DMS114 treated with DMSO at 0.1 percent for 48 hours (cell line): ENCODE results near the gene VPS37B.

ENCODE experiments used
- DNase-seq: peaks from one replicate; lab custom pipeline; 2025; ENCODE audit not compliant: unreplicated experiment; lab: John Stamatoyannopoulos, UW

The VPS37B gene

GRCh38 chr12:122867691-122868461 lies 28.0 kb downstream of the VPS37B start:
- DNase-seq = no peak

- DNase-seq = no peak
These were observed 28.8 kb downstream of the VPS37B start for GRCh38 chr12:122866950-122867607.

GRCh38 chr12:122866379-122866778 lies 29.5 kb downstream of the VPS37B start:
- DNase-seq = no peak

DNA sequence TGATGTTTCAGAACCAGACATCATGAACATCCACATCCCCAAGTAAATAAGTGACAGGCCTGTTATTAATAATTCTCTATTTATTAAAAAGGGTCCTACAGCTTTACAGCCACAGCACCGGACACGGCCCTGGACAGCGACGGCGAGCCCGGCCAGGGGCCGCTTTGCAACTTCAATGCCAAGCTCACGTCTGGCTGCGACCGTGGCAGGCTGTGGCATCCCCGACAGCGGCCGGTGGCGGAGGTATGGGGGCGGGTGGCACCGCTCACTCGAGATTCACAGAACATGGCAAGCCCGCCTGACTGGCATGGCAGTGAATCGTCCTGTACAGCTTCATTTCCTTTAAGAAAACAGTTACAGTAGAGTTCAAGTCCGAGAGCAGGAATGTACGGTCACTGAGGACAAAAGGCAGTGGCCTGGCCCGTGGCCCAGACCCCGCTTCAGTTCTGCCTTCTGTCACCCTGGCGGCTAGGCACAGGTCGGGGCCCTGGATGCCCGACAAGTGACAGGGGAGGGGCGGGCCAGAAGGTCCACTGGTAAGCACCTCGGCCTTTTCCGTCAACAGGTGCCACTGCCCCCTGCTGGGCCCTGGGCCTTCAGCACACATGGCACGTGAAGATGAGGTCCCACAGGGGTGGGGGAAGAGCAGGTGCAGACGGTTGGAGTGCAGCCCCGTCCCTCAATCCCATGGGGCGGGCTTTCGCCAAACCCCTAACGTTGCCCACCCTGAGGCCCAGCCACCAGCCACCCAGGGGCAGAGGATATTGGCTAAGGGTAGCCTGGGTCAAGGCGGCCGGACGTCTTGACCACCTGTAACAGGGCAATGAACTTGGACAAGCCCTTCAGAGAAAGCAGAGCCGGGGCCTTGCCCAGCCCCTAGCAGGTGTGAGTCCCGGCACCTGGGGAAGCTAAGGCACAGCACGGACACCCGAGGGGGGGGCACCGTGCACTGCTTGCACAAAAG lies 30.4 kb downstream of the VPS37B start:
- no peak for DNase-seq

- no peak for DNase-seq
These were observed 31.1 kb downstream of the VPS37B start for GRCh38 chr12:122864894-122865253.

- no peak for DNase-seq
These were observed 32.8 kb downstream of the VPS37B start for GRCh38 chr12:122862872-122863701.

DNA sequence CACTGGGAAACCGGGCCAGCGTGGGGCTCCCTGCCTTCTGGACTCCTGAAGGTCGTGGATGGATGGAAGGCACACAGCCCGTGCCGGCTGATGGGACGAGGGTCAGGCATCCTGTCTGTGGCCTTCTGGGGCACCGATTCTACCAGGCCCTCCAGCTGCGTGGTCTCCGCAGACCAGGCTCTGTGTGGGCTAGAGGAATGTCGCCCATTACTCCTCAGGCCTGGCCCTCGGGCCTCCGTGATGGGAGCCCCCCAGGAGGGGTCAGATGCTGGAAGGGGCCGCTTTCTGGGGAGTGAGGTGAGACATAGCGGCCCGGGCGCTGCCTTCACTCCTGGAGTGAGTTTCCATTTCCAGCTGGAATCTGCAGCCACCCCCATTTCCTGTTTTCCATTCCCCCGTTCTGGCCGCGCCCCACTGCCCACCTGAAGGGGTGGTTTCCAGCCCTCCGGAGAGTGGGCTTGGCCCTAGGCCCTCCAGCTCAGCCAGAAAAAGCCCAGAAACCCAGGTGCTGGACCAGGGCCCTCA lies 33.8 kb downstream of the VPS37B start:
- no peak for DNase-seq

- no peak for DNase-seq
These were observed 34.3 kb downstream of the VPS37B start for GRCh38 chr12:122861587-122861970.

DNA sequence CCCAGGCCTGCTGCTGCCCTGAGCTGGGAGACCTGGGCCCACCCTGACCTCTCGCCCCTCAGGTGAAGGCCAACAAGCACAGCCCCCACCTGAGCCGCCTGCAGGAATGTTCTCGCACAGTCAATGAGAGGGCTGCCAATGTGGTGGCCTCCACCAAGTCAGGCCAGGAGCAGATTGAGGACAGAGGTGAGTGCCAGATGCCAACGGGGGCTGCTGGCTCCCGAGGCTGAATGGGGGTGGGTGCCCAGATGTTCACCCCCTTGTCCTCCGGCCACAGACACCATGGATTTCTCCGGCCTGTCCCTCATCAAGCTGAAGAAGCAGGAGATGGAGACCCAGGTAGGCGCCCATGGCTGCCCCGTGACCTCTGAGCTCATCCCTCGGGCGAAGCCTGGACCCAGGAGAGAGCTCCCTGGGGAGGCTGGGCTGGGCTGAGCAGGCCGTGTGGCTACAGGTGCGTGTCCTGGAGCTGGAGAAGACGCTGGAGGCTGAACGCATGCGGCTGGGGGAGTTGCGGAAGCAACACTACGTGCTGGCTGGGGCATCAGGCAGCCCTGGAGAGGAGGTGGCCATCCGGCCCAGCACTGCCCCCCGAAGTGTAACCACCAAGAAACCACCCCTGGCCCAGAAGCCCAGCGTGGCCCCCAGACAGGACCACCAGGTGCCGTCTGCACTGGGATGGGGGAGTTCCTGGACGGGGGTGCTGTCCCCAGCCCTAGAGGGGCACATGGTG lies 34.9 kb downstream of the VPS37B start:
- DNase-seq = no peak

DNA sequence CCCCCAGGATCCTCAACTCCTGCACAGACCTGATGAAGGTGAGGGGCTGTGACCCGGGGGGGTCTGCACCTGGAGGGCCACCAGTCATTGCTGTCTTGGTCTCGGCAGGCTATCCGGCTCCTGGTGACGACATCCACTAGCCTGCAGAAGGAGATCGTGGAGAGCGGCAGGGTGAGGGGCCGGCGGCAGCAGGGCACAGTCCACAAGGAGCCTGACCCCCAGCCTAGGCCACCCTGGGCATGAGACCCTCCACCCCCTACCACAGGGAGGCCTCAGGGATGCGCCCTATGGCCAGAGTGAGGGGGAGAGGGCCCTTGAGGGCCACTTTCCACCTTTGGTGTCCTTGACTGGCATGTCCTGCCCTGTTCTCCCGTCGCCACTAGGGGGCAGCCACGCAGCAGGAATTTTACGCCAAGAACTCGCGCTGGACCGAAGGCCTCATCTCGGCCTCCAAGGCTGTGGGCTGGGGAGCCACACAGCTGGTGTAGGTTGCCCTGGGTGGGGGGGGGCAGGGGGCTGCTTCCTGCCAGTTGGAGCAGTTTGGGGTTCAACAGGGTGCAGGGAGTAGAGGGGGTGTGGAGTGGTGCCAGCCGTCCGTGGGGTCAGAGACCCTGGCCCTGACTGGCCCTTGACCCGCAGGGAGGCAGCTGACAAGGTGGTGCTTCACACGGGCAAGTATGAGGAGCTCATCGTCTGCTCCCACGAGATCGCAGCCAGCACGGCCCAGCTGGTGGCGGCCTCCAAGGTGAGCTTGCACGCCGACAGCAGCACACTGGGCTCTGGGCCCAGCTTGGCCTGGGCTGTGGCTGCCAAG lies 35.7 kb downstream of the VPS37B start:
- peak; percentile 58 for DNase-seq

DNA sequence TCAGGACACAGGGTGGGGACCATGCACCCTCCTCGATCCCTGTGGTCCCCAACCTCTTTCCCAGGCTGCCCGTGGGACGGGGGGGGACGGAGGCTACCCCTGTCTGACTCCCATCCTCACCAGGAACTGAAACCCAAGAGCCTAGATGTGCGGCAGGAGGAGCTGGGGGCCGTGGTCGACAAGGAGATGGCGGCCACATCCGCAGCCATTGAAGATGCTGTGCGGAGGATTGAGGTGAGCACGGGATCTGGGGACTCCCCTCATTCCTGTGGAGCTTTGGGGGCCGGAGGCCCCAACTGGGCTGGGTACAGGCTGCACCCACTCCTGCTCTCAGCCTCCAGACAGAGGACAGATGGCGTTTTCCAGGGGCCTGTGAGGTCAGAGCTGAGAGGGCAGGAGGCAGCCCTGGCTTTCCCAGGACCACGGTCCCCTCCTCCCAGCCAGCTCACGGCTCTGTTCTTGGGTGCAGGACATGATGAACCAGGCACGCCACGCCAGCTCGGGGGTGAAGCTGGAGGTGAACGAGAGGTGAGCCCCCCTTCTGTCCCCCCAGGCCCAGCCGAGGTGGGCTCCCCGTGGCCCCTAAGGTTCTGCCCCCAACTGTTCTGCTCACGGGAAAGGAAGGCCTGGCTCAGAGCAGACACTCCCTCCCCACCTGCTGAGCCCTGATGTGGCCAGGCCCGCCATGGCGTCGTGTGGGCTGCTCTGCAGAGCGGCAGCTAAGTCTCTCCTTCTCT lies 36.5 kb downstream of the VPS37B start:
- DNase-seq = no peak

DNA sequence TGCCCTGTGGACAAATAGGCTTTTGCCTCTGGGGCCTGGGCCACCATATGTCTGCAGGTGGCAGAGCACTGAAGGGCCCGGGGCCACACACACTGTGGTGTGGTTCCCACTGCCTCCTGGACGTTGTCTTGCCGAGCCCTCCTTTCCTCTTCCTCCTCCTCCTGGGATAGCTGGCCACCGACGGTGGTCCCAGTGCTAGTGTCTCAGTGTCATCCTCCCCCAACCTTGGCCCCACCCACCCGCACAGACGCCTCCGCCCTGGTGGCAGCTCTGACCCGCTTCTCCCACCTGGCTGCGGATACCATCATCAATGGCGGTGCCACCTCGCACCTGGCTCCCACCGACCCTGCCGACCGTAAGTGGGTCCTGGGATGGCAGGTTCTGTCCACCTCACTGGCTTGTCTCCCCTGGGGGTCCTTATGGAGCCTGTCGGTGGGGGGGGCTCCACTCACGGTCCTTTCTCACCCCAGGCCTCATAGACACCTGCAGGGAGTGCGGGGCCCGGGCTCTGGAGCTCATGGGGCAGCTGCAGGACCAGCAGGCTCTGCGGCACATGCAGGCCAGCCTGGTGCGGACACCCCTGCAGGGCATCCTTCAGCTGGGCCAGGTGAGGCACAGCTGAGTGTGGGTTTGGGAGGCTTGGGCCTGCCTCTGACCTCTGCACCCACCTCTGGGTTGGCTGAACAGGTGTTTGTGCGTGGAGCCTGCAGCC lies 37.2 kb downstream of the VPS37B start:
- no peak for DNase-seq

- DNase-seq = no peak
These were observed 37.8 kb downstream of the VPS37B start for GRCh38 chr12:122858171-122858570.

DNA sequence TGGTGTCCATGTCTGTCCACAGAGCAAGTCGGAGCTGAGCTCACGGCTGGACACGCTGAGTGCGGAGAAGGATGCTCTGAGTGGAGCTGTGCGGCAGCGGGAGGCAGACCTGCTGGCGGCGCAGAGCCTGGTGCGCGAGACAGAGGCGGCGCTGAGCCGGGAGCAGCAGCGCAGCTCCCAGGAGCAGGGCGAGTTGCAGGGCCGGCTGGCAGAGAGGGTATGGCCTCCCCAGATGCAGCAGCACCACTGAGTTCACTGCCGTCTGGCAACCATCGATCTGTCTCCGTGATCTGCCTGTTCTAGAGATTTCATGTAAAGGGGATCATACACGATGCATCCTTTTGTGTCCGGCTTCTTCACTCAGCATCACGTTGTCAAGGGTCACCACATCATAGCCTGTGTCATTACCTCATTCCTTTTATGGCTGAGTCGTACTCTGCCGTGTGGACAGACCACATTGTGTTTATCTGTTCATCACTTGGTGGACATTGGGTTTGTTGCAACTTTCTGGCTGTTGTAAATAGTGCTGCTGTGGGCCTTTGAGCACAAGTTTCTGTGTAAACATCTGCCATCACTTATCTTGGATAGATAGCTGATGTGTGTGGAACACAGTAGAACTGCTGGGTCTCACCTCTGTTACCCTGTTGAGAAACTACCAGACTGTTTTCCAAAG lies 38.8 kb downstream of the VPS37B start:
- DNase-seq = no peak

DNA sequence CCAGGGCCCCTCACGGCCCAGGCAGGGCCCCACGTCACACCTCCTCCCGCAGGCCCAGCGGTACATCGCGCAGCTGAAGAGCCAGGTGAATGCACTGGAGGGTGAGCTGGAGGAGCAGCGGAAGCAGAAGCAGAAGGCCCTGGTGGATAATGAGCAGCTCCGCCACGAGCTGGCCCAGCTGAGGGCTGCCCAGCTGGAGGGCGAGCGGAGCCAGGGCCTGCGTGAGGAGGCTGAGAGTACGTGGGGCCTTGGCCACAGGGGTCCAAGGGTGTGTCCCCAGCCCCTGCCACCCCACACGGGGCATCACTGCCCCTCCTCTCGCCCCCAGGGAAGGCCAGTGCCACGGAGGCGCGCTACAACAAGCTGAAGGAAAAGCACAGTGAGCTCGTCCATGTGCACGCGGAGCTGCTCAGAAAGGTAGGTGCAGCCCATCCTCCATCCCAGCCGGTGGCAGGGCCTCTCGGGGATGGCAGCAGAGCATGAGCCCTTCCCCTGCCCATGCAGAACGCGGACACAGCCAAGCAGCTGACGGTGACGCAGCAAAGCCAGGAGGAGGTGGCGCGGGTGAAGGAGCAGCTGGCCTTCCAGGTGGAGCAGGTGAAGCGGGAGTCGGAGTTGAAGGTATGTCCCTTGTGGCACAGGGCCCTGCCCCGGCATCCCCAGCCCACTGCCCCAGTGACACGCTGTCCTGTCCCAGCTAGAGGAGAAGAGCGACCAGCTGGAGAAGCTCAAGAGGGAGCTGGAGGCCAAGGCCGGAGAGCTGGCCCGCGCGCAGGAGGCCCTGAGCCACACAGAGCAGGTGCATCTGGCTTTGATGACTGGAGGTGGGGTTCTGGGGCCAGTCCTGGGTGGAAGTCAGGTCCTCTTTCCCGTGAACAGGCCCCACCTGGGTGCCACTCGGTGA lies 39.7 kb downstream of the VPS37B start:
- DNase-seq = no peak
